B cell (primary cell): ENCODE results near the gene VPS13A. TPM values are rescaled to one million over a fixed set of nuclear protein-coding genes. Genes with fewer than 3 reads are reported as not detected.

Source experiments
- ATAC-seq: fragments of 200-7000 bp; cut with Tn5 transposase; one replicate; pipeline ENCODE4 v1.10.0; 2021; ENCODE audit warnings: low read depth, mild to moderate bottlenecking, moderate number of reproducible peaks, moderate library complexity
- CTCF ChIA-PET: fragments of 350-600 bp; sonication (Branson Sonifier 250); formaldehyde crosslinking; loops from one replicate; lab custom pipeline; 2021; ENCODE audit warnings: antibody characterized with exemption, inconsistent platforms; lab: Charles Lee
- POLR2A ChIA-PET: fragments of 350-600 bp; sonication (Branson Sonifier 250); formaldehyde crosslinking; loops from one replicate; lab custom pipeline; 2021; ENCODE audit warnings: antibody characterized with exemption; lab: Charles Lee
- DNase-seq: peaks from one replicate; pipeline ENCODE4 v3.0.0; 2013
- H2AFZ ChIP-seq: 2 replicates; pipeline ENCODE4 v1.6.1; 2012; ENCODE audit warnings: mild to moderate bottlenecking, low read depth, low read length; ENCODE audit not compliant: insufficient read depth, poor library complexity, severe bottlenecking
- H3K27ac ChIP-seq, 2 donors: 1 replicate in 1 of 2; 2 replicates in 1 of 2; pipeline ENCODE4 v1.5.1; 2012 to 2013; ENCODE audit warnings: low read length in 2 of 2, mild to moderate bottlenecking in 2 of 2, moderate library complexity in 1 of 2
- H3K27me3 ChIP-seq, 4 experiments: fragments of 200-600 bp in 1 of 4; sonication (generic) in 1 of 4; replicated peaks in 1 of 4; 1 replicate in 2 of 4; 2 replicates in 2 of 4; pipeline versions ENCODE4 v1.6.1 to v1.7.0; 2013 to 2016; ENCODE audit warnings: low read length in 3 of 4, mild to moderate bottlenecking in 2 of 4, mixed read lengths in 1 of 4, moderate library complexity in 1 of 4; ENCODE audit not compliant: insufficient read depth in 4 of 4, control insufficient read depth in 3 of 4; ENCODE audit errors: control extremely low read depth in 1 of 4
- H3K36me3 ChIP-seq, 2 experiments: replicated peaks in 1 of 2; 1 replicate in 1 of 2; 2 replicates in 1 of 2; pipeline versions ENCODE4 v1.6.1 to v1.7.1; 2013; ENCODE audit warnings: low read length in 1 of 2; ENCODE audit not compliant: insufficient read depth in 2 of 2, control insufficient read depth in 1 of 2; ENCODE audit errors: control extremely low read depth in 1 of 2, extremely low read depth in 1 of 2
- H3K4me1 ChIP-seq, 2 donors: fragments of 200-600 bp in 1 of 2; sonication (generic) in 1 of 2; 1 replicate in 1 of 2; 2 replicates in 1 of 2; pipeline versions ENCODE4 v1.5.1 to v1.6.1; 2013 to 2017; ENCODE audit warnings: low read length in 2 of 2; ENCODE audit not compliant: control insufficient read depth in 2 of 2, insufficient read depth in 2 of 2
- H3K4me2 ChIP-seq: replicated peaks from 2 replicates; pipeline ENCODE3; 2012; ENCODE audit warnings: mild to moderate bottlenecking, low read depth, low read length; ENCODE audit not compliant: poor library complexity, severe bottlenecking
- H3K4me3 ChIP-seq, 5 experiments: fragments of 200-600 bp in 1 of 5; sonication (generic) in 1 of 5; 1 replicate in 3 of 5; 2 replicates in 2 of 5; pipeline versions ENCODE4 v1.5.1 to v1.7.0; 2011 to 2016; ENCODE audit warnings: low read length in 4 of 5, mild to moderate bottlenecking in 4 of 5, low read depth in 2 of 5, control low read depth in 1 of 5, moderate library complexity in 1 of 5; ENCODE audit not compliant: insufficient read depth in 1 of 5; ENCODE audit errors: control extremely low read depth in 1 of 5, extremely low read depth in 1 of 5
- H3K79me2 ChIP-seq: fragments of 200-600 bp; sonication (generic); one replicate; pipeline ENCODE4 v1.6.0; 2016; ENCODE audit warnings: low read length; ENCODE audit not compliant: control insufficient read depth, insufficient read depth
- H3K9ac ChIP-seq: fragments of 200-600 bp; sonication (generic); 2 replicates; pipeline ENCODE4 v1.6.1; 2017; ENCODE audit warnings: mild to moderate bottlenecking, low read length, moderate library complexity
- H3K9me3 ChIP-seq, 3 donors: one replicate each; pipeline versions ENCODE4 v1.6.1 to v1.7.1; 2013; ENCODE audit warnings: low read length in 2 of 3; ENCODE audit not compliant: control insufficient read depth in 2 of 3, insufficient read depth in 1 of 3; ENCODE audit errors: control extremely low read depth in 1 of 3
- H4K20me1 ChIP-seq: 2 replicates; pipeline ENCODE4 v1.6.0; 2012; ENCODE audit warnings: mild to moderate bottlenecking, low read length; ENCODE audit not compliant: insufficient read depth, control insufficient read depth, poor library complexity, severe bottlenecking
- H3K27ac Mint-ChIP-seq: one replicate; pipeline ENCODE4 v1.8.0; 2021; ENCODE audit warnings: mixed read lengths
- H3K27me3 Mint-ChIP-seq: one replicate; pipeline ENCODE4 v1.8.0; 2021; ENCODE audit warnings: mixed read lengths
- H3K4me1 Mint-ChIP-seq: one replicate; pipeline ENCODE4 v1.8.0; 2021; ENCODE audit warnings: mixed read lengths
- H3K4me3 Mint-ChIP-seq: one replicate; pipeline ENCODE4 v1.8.0; 2021; ENCODE audit warnings: mixed read lengths
- H3K9me3 Mint-ChIP-seq: one replicate; pipeline ENCODE4 v1.8.0; 2022; ENCODE audit warnings: mixed read lengths; ENCODE audit not compliant: insufficient read depth
- CTCF ChIP-seq: fragments of 200-600 bp; IDR thresholded peaks from one replicate; pipeline ENCODE4 v1.8.0; 2022; ENCODE audit warnings: antibody characterized with exemption, mild to moderate bottlenecking
- EZH2 ChIP-seq: IDR thresholded peaks from 2 replicates; pipeline ENCODE4 v1.6.1; 2012; ENCODE audit warnings: borderline replicate concordance, low read depth, mild to moderate bottlenecking, moderate library complexity, low read length; ENCODE audit not compliant: insufficient read depth, poor library complexity, severe bottlenecking
- WGBS: methylation state at CpG from one replicate; pipeline ENCODE4 v1.1.5; 2013; ENCODE audit warnings: missing lambda C conversion rate; ENCODE audit not compliant: insufficient coverage; 5-methylcytosine and 5-hydroxymethylcytosine counted together
- intact Hi-C: fragments of 100-400 bp; cut with micrococcal nuclease; formaldehyde crosslinking; loops from one replicate; pipeline ENCODE4 v1.10.0; 2022
- polyA plus RNA-seq: library from polyadenylated mRNA; depleted of rRNA; stranded (reverse); fragments of >200 nt; gene quantifications from 2 replicates; pipeline ENCODE4 v1.2.3, GENCODE V29; 2012
- total RNA-seq, 2 donors: library from RNA; stranded (reverse); fragments of 120-200 nt in 1 of 2; gene quantifications; 1 replicate in 1 of 2; 2 replicates in 1 of 2; pipeline versions ENCODE4 v1.2.3 to v1.2.4, GENCODE V29; 2013 to 2022

VPS13A gene
- total and polyA plus RNA-seq, 2 donors (not counting 1 experiment from before 2014, with no cell fraction given), result 6.5 to 57.8 TPM

- Histone ChIP-seq H3K79me2 (peaks cover 92% of the 10 kb centered on the region), H4K20me1 (peaks cover 30% of the 10 kb centered on the region), H2AFZ (no peak overlapping the region), H3K27me3 (no peaks in the 10 kb centered on the region), H3K36me3 (peaks cover 0 to 2% of the 10 kb centered on the region in 2 experiments), H3K9me3 (peaks cover 0 to 4% (median 0%) of the 10 kb centered on the region in 3 donors), H3K9ac (no peak overlapping the region), H3K4me2 (no peak overlapping the region), H3K4me1 (peaks cover 6 to 8% of the 10 kb centered on the region in 2 donors), H3K4me3 (no peak overlapping the region), H3K27ac (no peak overlapping the region)
- ATAC-seq (no peak), DNase-seq (no peak)
- POLR2A ChIA-PET, result no interaction called here
- H3K4me3 Mint-ChIP-seq, result no peak overlapping the region
- H3K9me3 Mint-ChIP-seq, result peaks cover 2% of the 10 kb centered on the region
- no peak overlapping the region for H3K27ac Mint-ChIP-seq
- intact Hi-C loops, result no loop called here
- TF ChIP-seq CTCF (no peak), EZH2 (no peak)
- H3K4me1 Mint-ChIP-seq, result peaks cover 19% of the 10 kb centered on the region
- CTCF ChIA-PET, result interaction anchor here (0.9 to 1.2 kb wide), 2 partner anchors 33 to 108 kb away, joined by 3 read pairs; no protein-coding TSS in a partner anchor
- H3K27me3 Mint-ChIP-seq, result no peaks in the 10 kb centered on the region
Measured at GRCh38 chr9:77183581-77183980, 6.2 kb downstream of the VPS13A start.

- Mint-ChIP-seq H3K4me1 (peaks cover 19% of the 10 kb centered on the region), H3K27me3 (no peaks in the 10 kb centered on the region), H3K27ac (no peak overlapping the region), H3K9me3 (peaks cover 2% of the 10 kb centered on the region), H3K4me3 (no peak overlapping the region)
- Histone ChIP-seq H2AFZ (no peak overlapping the region), H3K4me1 (no peaks in the 10 kb centered on the region), H3K36me3 (peaks cover 0 to 2% of the 10 kb centered on the region in 2 experiments), H4K20me1 (peaks cover 44% of the 10 kb centered on the region), H3K9ac (no peak overlapping the region), H3K4me3 (no peak overlapping the region), H3K9me3 (peaks cover 0 to 4% (median 0%) of the 10 kb centered on the region in 3 donors), H3K79me2 (peaks cover 99% of the 10 kb centered on the region), H3K27me3 (no peaks in the 10 kb centered on the region), H3K27ac (no peak overlapping the region), H3K4me2 (no peak overlapping the region)
- ATAC-seq (no peak), DNase-seq (no peak)
- no CpG with 5 or more reads among the region's 3 CpGs for WGBS
- TF ChIP-seq EZH2 (no peak), CTCF (no peak)
- POLR2A ChIA-PET, result no interaction called here
- CTCF ChIA-PET, result no interaction called here
- intact Hi-C loops, result no loop called here
Measured at GRCh38 chr9:77188242-77188641, 10.9 kb downstream of the VPS13A start.
